K562 (cell line): ENCODE data around the gene STMN3. TPM values are rescaled to one million over a fixed set of nuclear protein-coding genes. Genes with fewer than 3 reads are reported as not detected.
"Not testable (repeated sequence)": the region's sequence is repeated elsewhere in the genome, so short reads cannot be mapped to it uniquely, and the experiment has no call there.

Experiments used
- ATAC-seq: fragments of 200-7000 bp; cut with Tn5 transposase; 3 replicates; pipeline ENCODE4 v1.9.1; 2020; ENCODE audit warnings: moderate library complexity
- BruUV-seq: library from RNA; stranded (reverse); fragments of 400-500 nt; replicated peaks from 2 replicates; lab custom pipeline; 2021; lab: Mats Ljungman, UMichigan
- CTCF ChIA-PET: fragments of 300-600 bp; formaldehyde crosslinking; extraction: SDS; loops from one replicate; lab custom pipeline; 2021; ENCODE audit warnings: low intra/inter-chr PET ratio; lab: Yijun Ruan, JAX
- POLR2A ChIA-PET: fragments of 300-600, 350-650 bp; sonication (Branson Sonifier 250); formaldehyde crosslinking; extraction: SDS; loops from one replicate; lab custom pipeline; 2021; ENCODE audit warnings: antibody characterized with exemption, inconsistent platforms; lab: Yijun Ruan, JAX
- DNase-seq, 4 experiments: peaks; one replicate each; pipeline versions ENCODE4 v3.0.0 to v3.0.0-alpha.2; 2011 to 2018; ENCODE audit warnings: low spot score in 3 of 4, mixed read lengths in 3 of 4; ENCODE audit errors: extremely low read depth in 1 of 4
- FAIRE-seq: peaks from 2 replicates; lab custom pipeline; 2011; peaks lifted over from hg19 to GRCh38; lab: Jason Lieb, UNC
- H2AFZ ChIP-seq: 2 replicates; pipeline ENCODE4 v1.6.0; 2011; ENCODE audit warnings: low read depth, low read length, control low read depth, inconsistent platforms
- H3K27ac ChIP-seq: fragments of 200-600 bp; 3 replicates; pipeline ENCODE4 v1.8.0; 2011; ENCODE audit warnings: low read depth, mild to moderate bottlenecking, control low read depth, inconsistent platforms, low read length, moderate library complexity, mixed read lengths; ENCODE audit errors: extremely low read depth
- H3K27me3 ChIP-seq, 2 experiments: fragments of 300-600 bp in 1 of 2; 2 replicates in 1 of 2; 3 replicates in 1 of 2; pipeline versions ENCODE4 v1.6.0 to v1.8.0; 2011; ENCODE audit warnings: inconsistent platforms in 2 of 2, low read length in 2 of 2, mild to moderate bottlenecking in 1 of 2, mixed read lengths in 1 of 2, moderate library complexity in 1 of 2; ENCODE audit not compliant: control insufficient read depth in 2 of 2, insufficient read depth in 2 of 2
- H3K36me3 ChIP-seq: fragments of 300-600 bp; 3 replicates; pipeline ENCODE4 v1.8.0; 2011; ENCODE audit warnings: mild to moderate bottlenecking, low read length, inconsistent platforms; ENCODE audit not compliant: control insufficient read depth, insufficient read depth
- H3K4me1 ChIP-seq, 2 experiments: fragments of 200-600 bp in 1 of 2; replicated peaks in 1 of 2; 2 replicates in 1 of 2; 3 replicates in 1 of 2; pipeline versions ENCODE4 v1.5.1 to v1.8.0; 2011; ENCODE audit warnings: inconsistent platforms in 2 of 2, low read length in 2 of 2, mild to moderate bottlenecking in 1 of 2, mixed read lengths in 1 of 2, moderate library complexity in 1 of 2; ENCODE audit not compliant: control insufficient read depth in 2 of 2, insufficient read depth in 2 of 2
- H3K4me2 ChIP-seq: 2 replicates; pipeline ENCODE4 v1.6.1; 2011; ENCODE audit warnings: low read length, control low read depth, inconsistent platforms, mixed read lengths; ENCODE audit not compliant: insufficient read depth
- H3K4me3 ChIP-seq: fragments of 200-600 bp; sonication (generic), shearing (Covaris generic); 2 replicates; pipeline ENCODE4 v1.5.1; 2016; ENCODE audit warnings: control low read depth, inconsistent platforms
- H3K79me2 ChIP-seq: fragments of 200-600 bp; 3 replicates; pipeline ENCODE4 v1.8.0; 2011; ENCODE audit warnings: low read length, inconsistent platforms; ENCODE audit not compliant: control insufficient read depth, insufficient read depth
- H3K9ac ChIP-seq, 2 experiments: 2 replicates each; pipeline versions ENCODE4 v1.6.0 to v1.6.1; 2011; ENCODE audit warnings: low read depth in 2 of 2, low read length in 2 of 2, control low read depth in 1 of 2, inconsistent platforms in 1 of 2, mild to moderate bottlenecking in 1 of 2, mixed read lengths in 1 of 2; ENCODE audit not compliant: insufficient read depth in 1 of 2
- H3K9me1 ChIP-seq: one replicate; pipeline ENCODE4 v1.6.0; 2011; ENCODE audit warnings: inconsistent platforms, mild to moderate bottlenecking, low read length, moderate library complexity; ENCODE audit not compliant: control insufficient read depth, insufficient read depth
- H3K9me3 ChIP-seq: replicated peaks from 2 replicates; pipeline ENCODE4 v1.5.1; 2011; ENCODE audit warnings: low read depth, low read length, inconsistent platforms; ENCODE audit not compliant: control insufficient read depth, insufficient read depth
- H4K20me1 ChIP-seq: replicated peaks from 2 replicates; pipeline ENCODE4 v1.6.1; 2011; ENCODE audit warnings: low read length, inconsistent platforms, mixed read lengths; ENCODE audit not compliant: control insufficient read depth, insufficient read depth
- RUNX1 ChIP-seq: sonication (generic); IDR thresholded peaks from 2 replicates; pipeline ENCODE4 v1.6.1; 2016; ENCODE audit warnings: antibody characterized with exemption, low read depth
- SPI1 ChIP-seq: IDR thresholded peaks from 2 replicates; pipeline ENCODE4 v1.6.1; 2011; ENCODE audit warnings: low read depth, low read length, control low read depth, borderline replicate concordance
- WGBS: fragments of 100-300 bp; shearing (Covaris generic); methylation state at CpG from one replicate; pipeline ENCODE4 v1.1.6; 2016; ENCODE audit warnings: low coverage, mixed read lengths; ENCODE audit not compliant: insufficient coverage; ENCODE audit errors: missing lambda C conversion rate; 5-methylcytosine and 5-hydroxymethylcytosine counted together
- in situ Hi-C: fragments of 300-500 bp; cut with MboI; formaldehyde crosslinking; loops from 4 replicates; pipeline ENCODE4 v1.15.0; 2018; ENCODE audit warnings: inconsistent platforms, mixed read lengths
- intact Hi-C: fragments of 100-400 bp; cut with micrococcal nuclease; formaldehyde crosslinking; loops from 2 replicates; pipeline ENCODE4 v1.14.2; 2022
- polyA plus RNA-seq, 8 experiments: library from polyadenylated mRNA; depleted of rRNA in 4 of 8; stranded (reverse) in 5 of 8; unstranded in 3 of 8; fragments of >200 nt; fragmentation: Nextera tagmentation in 2 of 8; fragmentation: Illumina TruSeq in 1 of 8; extraction: Ambion mirVana in 2 of 8; extraction: Trizol in 1 of 8; gene quantifications; 2 replicates each; pipeline versions ENCODE4 v1.2.1 to v1.2.3, GENCODE V29; 2011 to 2014; ENCODE audit warnings: inconsistent platforms in 1 of 8, missing spikeins in 1 of 8
- total RNA-seq, 7 experiments: library from RNA; depleted of rRNA in 6 of 7; stranded (reverse); fragments of >200 nt in 6 of 7; fragmentation: Illumina TruSeq in 2 of 7; extraction: Trizol in 2 of 7; gene quantifications; 2 replicates each; pipeline versions ENCODE4 v1.2.1 to v1.2.3, GENCODE V29; 2011 to 2021; ENCODE audit warnings: low replicate concordance in 1 of 7

The STMN3 gene
- total and polyA plus RNA-seq, 9 of the 15 experiments (the other 6 are each of a cell fraction or from before 2014, with no cell fraction given), result 0.70 to 65.6 (median 29.4) TPM

DNA sequence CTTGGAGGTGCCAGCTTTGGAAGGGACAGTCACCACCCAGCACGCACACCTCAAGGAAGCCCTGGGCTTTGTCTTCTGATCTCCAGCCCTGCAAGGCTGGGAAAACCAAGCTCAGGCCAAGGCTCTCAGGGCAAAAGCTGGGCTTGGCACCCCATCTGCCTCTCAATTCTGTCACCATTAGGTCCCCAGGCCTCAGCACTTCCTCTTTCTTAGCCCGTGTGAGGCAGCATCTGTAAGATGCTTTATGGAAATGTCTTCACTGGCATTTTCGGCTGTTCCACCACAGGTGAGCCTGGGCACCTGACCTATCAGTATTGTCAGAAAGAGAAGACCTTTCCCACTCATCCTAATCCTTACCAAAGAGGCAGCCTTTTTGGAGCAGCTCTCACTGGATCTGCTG lies 50.9 kb downstream of the STMN3 start:
- 91% methylated on average over 3 of the region's 3 CpGs for WGBS

DNA sequence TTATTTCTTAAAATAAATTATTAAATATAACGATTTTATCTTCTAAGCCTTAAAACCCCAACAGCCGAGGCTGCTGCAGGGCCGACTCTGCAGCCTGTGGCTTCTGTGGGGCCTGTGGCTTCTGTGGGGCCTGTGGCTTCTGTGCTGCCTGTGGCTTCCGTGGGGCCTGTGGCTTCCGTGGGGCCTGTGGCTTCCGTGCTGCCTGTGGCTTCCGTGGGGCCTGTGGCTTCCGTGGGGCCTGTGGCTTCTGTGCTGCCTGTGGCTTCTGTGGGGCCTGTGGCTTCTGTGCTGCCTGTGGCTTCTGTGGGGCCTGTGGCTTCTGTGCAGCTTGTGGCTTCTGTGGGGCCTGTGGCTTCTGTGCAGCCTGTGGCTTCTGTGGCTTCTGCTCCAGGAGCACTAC lies 51.5 kb downstream of the STMN3 start:
- CTCF ChIA-PET, result interaction anchor here (0.6 kb wide), 1 partner anchor 9 kb away, joined by 3 read pairs; no protein-coding TSS in a partner anchor
- H2AFZ ChIP-seq, H3K27me3 ChIP-seq, intact Hi-C loops, H3K9ac ChIP-seq, H3K4me3 ChIP-seq, H4K20me1 ChIP-seq, ATAC-seq, H3K9me3 ChIP-seq, DNase-seq, H3K4me1 ChIP-seq, FAIRE-seq, H3K79me2 ChIP-seq, POLR2A ChIA-PET, H3K27ac ChIP-seq, H3K4me2 ChIP-seq, BruUV-seq, H3K9me1 ChIP-seq, in situ Hi-C loops: not testable (repeated sequence)
- 86% methylated on average over 8 of the region's 8 CpGs for WGBS
- H3K36me3 ChIP-seq, result peaks cover 48% of the 10 kb centered on the region; the same call in 2 of the 3 replicates

More for the DNA sequence above, 50.9 kb downstream of the STMN3 start:
- Histone ChIP-seq H3K79me2 (peaks cover 5% of the 10 kb centered on the region; the same call in 1 of the 3 replicates), H3K27me3 (no peaks in the 10 kb centered on the region), H3K36me3 (peaks cover 46% of the 10 kb centered on the region; the same call in 2 of the 3 replicates), H3K27ac (no peak overlapping the region), H2AFZ (no peak overlapping the region), H3K4me2 (no peak overlapping the region), H3K4me3 (no peak overlapping the region), H4K20me1 (no peaks in the 10 kb centered on the region), H3K9ac (no peak overlapping the region), H3K4me1 (peaks cover 0 to 3% of the 10 kb centered on the region in 2 experiments; a peak in 2 of 5 replicates), H3K9me3 (no peaks in the 10 kb centered on the region), H3K9me1 (peaks cover 4% of the 10 kb centered on the region)
- CTCF ChIA-PET, result no interaction called here
- DNase-seq (no peak), FAIRE-seq (no peak), ATAC-seq (no peak)
- POLR2A ChIA-PET, result interaction anchor here (0.6 to 1.3 kb wide), 2 partner anchors 14 to 965 kb away, joined by 3 to 5 read pairs; no protein-coding TSS in a partner anchor
- in situ Hi-C loops, result no loop called here
- intact Hi-C loops, result no loop called here
- no TSS peak for BruUV-seq
- TF ChIP-seq SPI1 (peak; percentile 86), RUNX1 (no peak)
